Activated CD4-positive, alpha-beta T cell treated with anti-CD3 and anti-CD28 coated beads, Interleukin-2, amount 50 U/mL, for 16 hours (primary cell): ENCODE results near the gene ME2.
A peak's percentile ranks its signal among the peaks of the same experiment; 100 is the strongest.
"Not testable (repeated sequence)": the region's sequence is repeated elsewhere in the genome, so short reads cannot be mapped to it uniquely, and the experiment has no call there.

Source experiments
- DNase-seq: peaks from one replicate; pipeline ENCODE4 v3.0.0-alpha.2; 2020

The ME2 gene

GRCh38 chr18:50928551-50928950, 49.6 kb downstream of the ME2 start:
- no peak for DNase-seq

GRCh38 chr18:50933684-50934083, 54.8 kb downstream of the ME2 start:
- DNase-seq: no peak

- DNase-seq: no peak
These were observed 55.8 kb downstream of the ME2 start for GRCh38 chr18:50934545-50935211.

- no peak for DNase-seq
These were observed 56.7 kb downstream of the ME2 start for GRCh38 chr18:50935493-50936191.

- DNase-seq: no peak
These were observed 58.3 kb downstream of the ME2 start for GRCh38 chr18:50937183-50937582.

GRCh38 chr18:50938912-50939311, 60.0 kb downstream of the ME2 start:
- no peak for DNase-seq

- DNase-seq: no peak
These were observed 65.5 kb downstream of the ME2 start for GRCh38 chr18:50944245-50944932.

- DNase-seq: not testable (repeated sequence)
These were observed 67.0 kb downstream of the ME2 start for GRCh38 chr18:50945918-50946317.

GRCh38 chr18:50947899-50948298, 69.0 kb downstream of the ME2 start:
- no peak for DNase-seq

GRCh38 chr18:50949185-50949584, 70.3 kb downstream of the ME2 start:
- no peak for DNase-seq

- DNase-seq: no peak
These were observed 71.7 kb downstream of the ME2 start for GRCh38 chr18:50950626-50951025.

GRCh38 chr18:50953822-50954221, 74.9 kb downstream of the ME2 start:
- DNase-seq: no peak

GRCh38 chr18:50955253-50955652, 76.3 kb downstream of the ME2 start:
- DNase-seq: no peak

- DNase-seq: no peak
These were observed 77.2 kb downstream of the ME2 start for GRCh38 chr18:50956116-50956515.

- DNase-seq: no peak
These were observed 83.1 kb downstream of the ME2 start for GRCh38 chr18:50961974-50962373.

GRCh38 chr18:50967714-50968661, 89.1 kb downstream of the ME2 start, which contains the start of gene ELAC1:
ELAC1 (plus strand) TSS chr18:50968040; CDS start chr18:50974405, 6,365 bp downstream.
- peak; percentile 69 for DNase-seq

GRCh38 chr18:50969448-50969847, 90.5 kb downstream of the ME2 start:
- no peak for DNase-seq

- DNase-seq: no peak
These were observed 91.1 kb downstream of the ME2 start for GRCh38 chr18:50970006-50970405.

- DNase-seq: peak; percentile 30
These were observed 93.5 kb downstream of the ME2 start for GRCh38 chr18:50972404-50972803.

- peak; percentile 56 for DNase-seq
These were observed 94.6 kb downstream of the ME2 start for GRCh38 chr18:50973367-50974126.

- DNase-seq: no peak
These were observed 98.3 kb downstream of the ME2 start for GRCh38 chr18:50977037-50977760.
